Stomach (tissue), 9 donors: Measurements from ENCODE around the gene COX5B. TPM values are rescaled to one million over a fixed set of nuclear protein-coding genes. Genes with fewer than 3 reads are reported as not detected.
A peak's percentile ranks its signal among the peaks of the same experiment; 100 is the strongest.

ENCODE experiments used
- DNase-seq, 2 donors: peaks; one replicate each; pipeline versions ENCODE4 v3.0.0 to v3.0.0-alpha.2; 2013 to 2019
- H3K27ac ChIP-seq, 5 donors: fragments of 200-600 bp in 4 of 5; sonication (generic) in 4 of 5; one replicate each; pipeline ENCODE4 v1.5.1; 2013 to 2019; ENCODE audit warnings: mild to moderate bottlenecking in 1 of 5, moderate library complexity in 1 of 5
- H3K27me3 ChIP-seq, 3 donors: fragments of 200-600 bp; sonication (generic); one replicate each; pipeline ENCODE4 v1.5.1; 2017 to 2019; ENCODE audit warnings: mixed run types in 1 of 3
- H3K36me3 ChIP-seq, 4 donors: fragments of 200-600 bp; sonication (generic); 1 replicate in 3 of 4; 2 replicates in 1 of 4; pipeline ENCODE4 v1.5.1; 2016 to 2019
- H3K4me1 ChIP-seq, 4 donors: fragments of 200-600 bp; sonication (generic); one replicate each; pipeline ENCODE4 v1.5.1; 2016 to 2019
- H3K4me3 ChIP-seq, 4 donors: fragments of 200-600 bp; sonication (generic) in 3 of 4; one replicate each; pipeline ENCODE4 v1.5.1; 2016 to 2019; ENCODE audit warnings: mild to moderate bottlenecking in 1 of 4
- H3K9me3 ChIP-seq, 4 donors: fragments of 200-600 bp; sonication (generic); one replicate each; pipeline ENCODE4 v1.5.1; 2016 to 2019
- EP300 ChIP-seq: sonication (generic); formaldehyde crosslinking; IDR thresholded peaks from one replicate; pipeline ENCODE4 v1.6.1; 2017; ENCODE audit warnings: antibody characterized with exemption
- POLR2A ChIP-seq, 4 donors: fragments of 450-650 bp; IDR thresholded peaks; one replicate each; pipeline ENCODE4 v1.6.1; 2016; ENCODE audit warnings: antibody characterized with exemption in 4 of 4, control low read depth in 2 of 4, mild to moderate bottlenecking in 1 of 4, moderate library complexity in 1 of 4
- POLR2AphosphoS5 ChIP-seq, 3 donors: sonication (generic); formaldehyde crosslinking; IDR thresholded peaks; one replicate each; pipeline ENCODE4 v1.6.1; 2016; ENCODE audit warnings: antibody characterized with exemption in 3 of 3
- WGBS, 5 donors: extraction: QIAGEN DNeasy Blood & Tissue Kit in 3 of 5; methylation state at CpG; one replicate each; pipeline versions ENCODE4 v1.1.5 to v1.1.7; 2013 to 2018; 5-methylcytosine and 5-hydroxymethylcytosine counted together
- intact Hi-C: fragments of 100-400 bp; cut with DNase I; formaldehyde crosslinking; loops from one replicate; pipeline ENCODE4 v1.15.1; 2023; ENCODE audit warnings: low total_unique reads
- polyA plus RNA-seq, 3 donors: library from polyadenylated mRNA; stranded (reverse); fragments of 200-250 nt; gene quantifications; one replicate each; pipeline ENCODE4 v1.2.3, GENCODE V29; 2013
- total RNA-seq, 5 donors: library from RNA; depleted of rRNA; stranded (reverse); fragments of >200 nt; gene quantifications; one replicate each; pipeline versions ENCODE4 v1.1.0 to v1.2.3, GENCODE V29; 2014 to 2016
- TF ChIP-seq, protein P1 (sequence below), 7 experiments: fragments of 450-650 bp in 4 of 7; fragments of 200-600 bp in 3 of 7; sonication (generic) in 3 of 7; IDR thresholded peaks; one replicate each; pipeline ENCODE4 v1.5.1; 2016 to 2019; ENCODE audit warnings: antibody characterized with exemption in 7 of 7, control low read depth in 2 of 7, mild to moderate bottlenecking in 1 of 7
- donor health status: healthy with polysubstance abuse.
- donor health status: Bipolar disorder and iron deficiency.
- donor health status: healthy.

COX5B gene
- total and polyA plus RNA-seq, 8 donors = 370 to 935 (median 571) TPM

- peak; percentile 78 to 89 for DNase-seq
- no peaks in the 10 kb centered on the region for H3K27me3 ChIP-seq
- TF ChIP-seq POLR2AphosphoS5 (IDR thresholded peaks at IDR 0.05) (peak in 2 of 3 donors; percentile 10 to 69), POLR2A (IDR thresholded peaks at IDR 0.05) (peak in 1 of 4 donors; percentile 16), EP300 (no peak)
- TF ChIP-seq, protein P1, sequence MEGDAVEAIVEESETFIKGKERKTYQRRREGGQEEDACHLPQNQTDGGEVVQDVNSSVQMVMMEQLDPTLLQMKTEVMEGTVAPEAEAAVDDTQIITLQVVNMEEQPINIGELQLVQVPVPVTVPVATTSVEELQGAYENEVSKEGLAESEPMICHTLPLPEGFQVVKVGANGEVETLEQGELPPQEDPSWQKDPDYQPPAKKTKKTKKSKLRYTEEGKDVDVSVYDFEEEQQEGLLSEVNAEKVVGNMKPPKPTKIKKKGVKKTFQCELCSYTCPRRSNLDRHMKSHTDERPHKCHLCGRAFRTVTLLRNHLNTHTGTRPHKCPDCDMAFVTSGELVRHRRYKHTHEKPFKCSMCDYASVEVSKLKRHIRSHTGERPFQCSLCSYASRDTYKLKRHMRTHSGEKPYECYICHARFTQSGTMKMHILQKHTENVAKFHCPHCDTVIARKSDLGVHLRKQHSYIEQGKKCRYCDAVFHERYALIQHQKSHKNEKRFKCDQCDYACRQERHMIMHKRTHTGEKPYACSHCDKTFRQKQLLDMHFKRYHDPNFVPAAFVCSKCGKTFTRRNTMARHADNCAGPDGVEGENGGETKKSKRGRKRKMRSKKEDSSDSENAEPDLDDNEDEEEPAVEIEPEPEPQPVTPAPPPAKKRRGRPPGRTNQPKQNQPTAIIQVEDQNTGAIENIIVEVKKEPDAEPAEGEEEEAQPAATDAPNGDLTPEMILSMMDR (IDR thresholded peaks at IDR 0.05) = no peak
- no peaks in the 10 kb centered on the region for H3K9me3 ChIP-seq
- WGBS, 5 donors = 0 to 1% (median 1%) methylated on average over 19 to 24 of the region's 24 CpGs
- peaks cover 12 to 29% (median 26%) of the 10 kb centered on the region in 4 donors for H3K36me3 ChIP-seq
- peak overlapping the region; percentile 92 to 99 (median 97) for H3K27ac ChIP-seq
- intact Hi-C loops = no loop called here
- H3K4me3 ChIP-seq = peak overlapping the region; percentile 58 to 91 (median 75)
- peaks cover 17 to 43% (median 35%) of the 10 kb centered on the region in 4 donors for H3K4me1 ChIP-seq
Measured at GRCh38 chr2:97662895-97663625, 17.2 kb downstream of the COX5B start.

- WGBS, 5 donors = 0 to 5% (median 1%) methylated on average over 4 to 46 of the region's 46 CpGs; no CpG with 5 or more reads in 1 of the 5 donors
- H3K4me1 ChIP-seq = peaks cover 17 to 43% (median 35%) of the 10 kb centered on the region in 4 donors
- no peak for TF ChIP-seq EP300
- no peak for TF ChIP-seq POLR2A (IDR thresholded peaks at IDR 0.05)
- TF ChIP-seq, protein P1 (IDR thresholded peaks at IDR 0.05) = no peak
- no peak for TF ChIP-seq POLR2AphosphoS5 (IDR thresholded peaks at IDR 0.05)
- peak overlapping the region; percentile 58 to 91 (median 75) for H3K4me3 ChIP-seq
- H3K36me3 ChIP-seq = peaks cover 6 to 25% (median 22%) of the 10 kb centered on the region in 4 donors
- H3K27me3 ChIP-seq = no peaks in the 10 kb centered on the region
- intact Hi-C loops = no loop called here
- peak overlapping the region; percentile 92 to 99 (median 97) for H3K27ac ChIP-seq
- no peaks in the 10 kb centered on the region for H3K9me3 ChIP-seq
- no peak for DNase-seq
Measured at GRCh38 chr2:97663626-97663961, 17.7 kb downstream of the COX5B start.

GRCh38 chr2:97663962-97664635 lies 18.2 kb downstream of the COX5B start, which contains the start of gene ACTR1B:
ACTR1B (minus strand) TSS chr2:97664044; CDS start chr2:97663890, 154 bp downstream.
- Histone ChIP-seq H3K27ac (peak within 1 kb of the TSS; percentile 92 to 99 (median 97)), H3K4me3 (peak within 1 kb of the TSS; percentile 58 to 91 (median 75)), H3K4me1 (peaks cover 17 to 43% (median 35%) of the 10 kb centered on the region in 4 donors), H3K9me3 (no peaks in the 10 kb centered on the region), H3K36me3 (peaks cover 1 to 23% (median 18%) of the 10 kb centered on the region in 4 donors), H3K27me3 (no peaks in the 10 kb centered on the region)
- intact Hi-C loops = no loop called here
- TF ChIP-seq, protein P1 (IDR thresholded peaks at IDR 0.05) = peak in 4 of 7 experiments; percentile 50 to 68 (median 59)
- TF ChIP-seq POLR2A (IDR thresholded peaks at IDR 0.05) (peak in 2 of 4 donors; percentile 61 to 91), POLR2AphosphoS5 (IDR thresholded peaks at IDR 0.05) (peak; percentile 90 to 93 (median 92)), EP300 (no peak)
- DNase-seq = peak; percentile 99 to 100
- 0% methylated on average over 22 to 60 of the region's 60 CpGs for WGBS, 5 donors

DNA sequence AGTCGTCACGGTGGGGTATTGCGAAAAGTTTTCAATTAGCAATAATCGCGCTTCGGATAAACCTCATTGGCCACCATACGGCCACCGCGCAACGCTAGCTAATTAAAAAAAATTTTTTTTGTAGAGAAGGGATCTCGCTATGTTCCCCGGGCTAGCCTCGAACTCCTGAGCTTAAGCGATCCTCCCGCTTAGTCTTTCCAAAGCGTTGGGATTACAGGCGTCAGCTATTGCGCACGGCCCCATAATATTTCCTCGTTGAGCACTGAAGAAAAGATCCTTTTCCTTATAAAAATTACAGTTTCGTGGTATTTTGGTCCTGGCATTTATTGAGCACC lies 18.7 kb downstream of the COX5B start:
- WGBS, 5 donors = 6 to 8% (median 8%) methylated on average over 21 of the region's 21 CpGs
- TF ChIP-seq, protein P1 (IDR thresholded peaks at IDR 0.05) = peak in 1 of 7 experiments; percentile 54
- no peak for TF ChIP-seq POLR2AphosphoS5 (IDR thresholded peaks at IDR 0.05)
- Histone ChIP-seq H3K27me3 (no peaks in the 10 kb centered on the region), H3K4me3 (peak overlapping the region; percentile 58 to 91 (median 75)), H3K4me1 (peaks cover 17 to 43% (median 35%) of the 10 kb centered on the region in 4 donors), H3K9me3 (no peaks in the 10 kb centered on the region), H3K36me3 (peaks cover 0 to 18% (median 13%) of the 10 kb centered on the region in 4 donors), H3K27ac (peak overlapping the region; percentile 91 to 99 (median 97))
- peak in 1 of 2 donors; percentile 69 for DNase-seq
- intact Hi-C loops = no loop called here
